SK-N-SH treated with all-trans-retinoic acid at 6 μM for 48 hours (cell line): ENCODE data around the gene SLC17A5.

Experiments used
- BACH2 ChIP-seq: fragments of 250-450 bp; sonication (Bioruptor Pico); IDR thresholded peaks from 2 replicates; pipeline ENCODE4 v1.9.0; 2021; ENCODE audit warnings: mild to moderate bottlenecking, borderline replicate concordance
- ISL1 ChIP-seq: fragments of 250-450 bp; sonication (Bioruptor Pico); IDR thresholded peaks from 2 replicates; pipeline ENCODE4 v2.1.2; 2022; ENCODE audit warnings: mild to moderate bottlenecking, moderate library complexity
- TOX ChIP-seq: fragments of 250-450 bp; sonication (Bioruptor Pico); IDR thresholded peaks from 2 replicates; pipeline ENCODE4 v1.8.0; 2021; ENCODE audit warnings: mild to moderate bottlenecking, moderate library complexity, borderline replicate concordance
- ZFP30 ChIP-seq: fragments of 450-650 bp; formaldehyde crosslinking; IDR thresholded peaks from 2 replicates; pipeline ENCODE4 v1.5.0; 2022; ENCODE audit warnings: mild to moderate bottlenecking, moderate library complexity
- ZNF70 ChIP-seq: fragments of 450-650 bp; formaldehyde crosslinking; IDR thresholded peaks from 2 replicates; pipeline ENCODE4 v1.5.0; 2020; ENCODE audit warnings: mild to moderate bottlenecking, moderate library complexity
- ZNF8 ChIP-seq: fragments of 450-650 bp; formaldehyde crosslinking; IDR thresholded peaks from 2 replicates; pipeline ENCODE4 v1.5.0; 2020; ENCODE audit warnings: mild to moderate bottlenecking, moderate library complexity

GRCh38 chr6:73702444-73702843, 48.7 kb upstream of the SLC17A5 start:
- TF ChIP-seq ZNF70 (no peak), ISL1 (CRISPR knock-in tag) (no peak), TOX (no peak), BACH2 (CRISPR knock-in tag) (no peak), ZNF8 (no peak), ZFP30 (CRISPR knock-in tag) (no peak)
